ENCODE results near the gene CDS2. TPM values are rescaled to one million over a fixed set of nuclear protein-coding genes. Genes with fewer than 3 reads are reported as not detected.
A peak's percentile ranks its signal among the peaks of the same experiment; 100 is the strongest.

CDS2 gene
- total and polyA plus RNA-seq, 9 donors: 11.4 to 54.6 (median 37.6) TPM

- intact Hi-C loops (cut with DNase I): loop anchor here in 3 of 4 donors (2.0 to 5.0 kb wide), 2 partner anchors 63 to 64 kb away; partner anchors contain the start of gene CDS2 (in 3 of the 3)
- H3K36me3 ChIP-seq: no peaks in the 10 kb centered on the region
- H3K9me3 ChIP-seq: no peaks in the 10 kb centered on the region
- no peaks in the 10 kb centered on the region for H3K27me3 ChIP-seq
- H3K4me1 ChIP-seq (ENCODE audit: insufficient read depth): no peaks in the 10 kb centered on the region
- no peak for DNase-seq
- WGBS, 3 donors: 86 to 90% (median 88%) methylated on average over 3 of the region's 3 CpGs
- no peak for TF ChIP-seq EP300 (IDR thresholded peaks at IDR 0.05)
- no peak for TF ChIP-seq POLR2A (IDR thresholded peaks at IDR 0.05)
- TF ChIP-seq CTCF (IDR thresholded peaks at IDR 0.05): no peak
- no peak overlapping the region for H3K27ac ChIP-seq
- H3K4me3 ChIP-seq: no peak overlapping the region
Observed at GRCh38 chr20:5190444-5190843, 63.6 kb downstream of the CDS2 start.

- 20 to 28% (median 23%) methylated on average over 9 of the region's 9 CpGs for WGBS, 3 donors
- intact Hi-C loops (cut with DNase I): loop anchor here (2.0 to 5.0 kb wide), 2 partner anchors 65 kb away; partner anchors contain the start of gene CDS2 (in 4 of the 4)
- TF ChIP-seq CTCF (IDR thresholded peaks at IDR 0.05): peak; percentile 62 to 76 (median 69)
- no peak for TF ChIP-seq EP300 (IDR thresholded peaks at IDR 0.05)
- H3K36me3 ChIP-seq: no peaks in the 10 kb centered on the region
- peak overlapping the region; percentile 14 to 70 for H3K27ac ChIP-seq
- H3K27me3 ChIP-seq: no peaks in the 10 kb centered on the region
- H3K9me3 ChIP-seq: no peaks in the 10 kb centered on the region
- no peak overlapping the region for H3K4me3 ChIP-seq
- H3K4me1 ChIP-seq (ENCODE audit: insufficient read depth): no peaks in the 10 kb centered on the region
- DNase-seq: peak; percentile 47 to 69 (median 50)
Observed at GRCh38 chr20:5191829-5192569, 65.2 kb downstream of the CDS2 start.

GRCh38 chr20:5192570-5193431 is 66.0 kb downstream of the CDS2 start:
- no peak for DNase-seq
- no peak overlapping the region for H3K4me3 ChIP-seq
- H3K27ac ChIP-seq: no peak overlapping the region
- no peaks in the 10 kb centered on the region for H3K36me3 ChIP-seq
- peaks cover 2% of the 10 kb centered on the region for H3K4me1 ChIP-seq (ENCODE audit: insufficient read depth)
- 58 to 61% (median 61%) methylated on average over 9 of the region's 9 CpGs for WGBS, 3 donors
- no peaks in the 10 kb centered on the region for H3K9me3 ChIP-seq
- TF ChIP-seq CTCF (IDR thresholded peaks at IDR 0.05) (no peak), EP300 (IDR thresholded peaks at IDR 0.05) (no peak), POLR2A (IDR thresholded peaks at IDR 0.05) (no peak)
- intact Hi-C loops (cut with DNase I): loop anchor here in 3 of 4 donors (2.0 to 5.0 kb wide), 2 partner anchors 66 kb away; partner anchors contain the start of gene CDS2 (in 3 of the 3)
- H3K27me3 ChIP-seq: no peaks in the 10 kb centered on the region

- Histone ChIP-seq H3K4me1 (ENCODE audit: insufficient read depth) (peaks cover 2% of the 10 kb centered on the region), H3K9me3 (no peaks in the 10 kb centered on the region), H3K27me3 (no peaks in the 10 kb centered on the region), H3K4me3 (no peak overlapping the region), H3K27ac (no peak overlapping the region), H3K36me3 (no peaks in the 10 kb centered on the region)
- 77 to 86% (median 77%) methylated on average over 4 of the region's 4 CpGs for WGBS, 3 donors
- TF ChIP-seq CTCF (IDR thresholded peaks at IDR 0.05) (no peak), EP300 (IDR thresholded peaks at IDR 0.05) (no peak), POLR2A (IDR thresholded peaks at IDR 0.05) (no peak)
- no peak for DNase-seq
- intact Hi-C loops (cut with DNase I): no loop called here
Observed at GRCh38 chr20:5195655-5196054, 68.8 kb downstream of the CDS2 start.

All from ovary (tissue), 9 donors.